Caki2 (cell line): ENCODE data around the gene LASP1. TPM values are rescaled to one million over a fixed set of nuclear protein-coding genes. Genes with fewer than 3 reads are reported as not detected.
A peak's percentile ranks its signal among the peaks of the same experiment; 100 is the strongest.
"Not testable (repeated sequence)": the region's sequence is repeated elsewhere in the genome, so short reads cannot be mapped to it uniquely, and the experiment has no call there.

Experiments
- DNase-seq: peaks from one replicate; pipeline ENCODE4 v3.0.0-alpha.2; 2015; ENCODE audit warnings: low read depth
- in situ Hi-C: cut with HindIII; loops from 2 replicates; pipeline ENCODE4 v1.10.0; 2016; ENCODE audit warnings: low sequenced_read_pairs, low pct_unique_long_range_greater_than_20kb, mixed read lengths
- total RNA-seq: library from RNA; depleted of rRNA; stranded (reverse); fragments of >200 nt; shearing (Covaris generic); gene quantifications from 2 replicates; pipeline ENCODE4 v1.2.3, GENCODE V29; 2014; ENCODE audit warnings: low replicate concordance

The LASP1 gene
- total RNA-seq, 1 experiment from 2014 or later, result 333 TPM

GRCh38 chr17:38918129-38918913 lies 48.5 kb downstream of the LASP1 start:
- in situ Hi-C loops, result no loop called here
- no peak for DNase-seq

- DNase-seq, result no peak
- in situ Hi-C loops, result no loop called here
These were observed 49.1 kb downstream of the LASP1 start for GRCh38 chr17:38918916-38919315.

GRCh38 chr17:38919316-38920078 lies 49.6 kb downstream of the LASP1 start:
- in situ Hi-C loops, result no loop called here
- no peak for DNase-seq

GRCh38 chr17:38920374-38921291 lies 50.8 kb downstream of the LASP1 start:
- DNase-seq, result no peak
- in situ Hi-C loops, result no loop called here

GRCh38 chr17:38921756-38922411 lies 52.0 kb downstream of the LASP1 start:
- in situ Hi-C loops, result no loop called here

GRCh38 chr17:38922538-38923297 lies 52.9 kb downstream of the LASP1 start:
- DNase-seq, result peak; percentile 35
- in situ Hi-C loops, result no loop called here

More at GRCh38 chr17:38921756-38922411, 52.0 kb downstream of the LASP1 start:
- no peak for DNase-seq

GRCh38 chr17:38925263-38925995 lies 55.6 kb downstream of the LASP1 start, which contains the start of gene LASP1NB:
TSS of gene LASP1NB (plus strand) at chr17:38925614.
- in situ Hi-C loops, result no loop called here
- no peak for DNase-seq

- in situ Hi-C loops, result no loop called here
These were observed 56.6 kb downstream of the LASP1 start for GRCh38 chr17:38926293-38927070.

GRCh38 chr17:38930782-38931181 lies 60.9 kb downstream of the LASP1 start:
- DNase-seq, in situ Hi-C loops: not testable (repeated sequence)

More at GRCh38 chr17:38926293-38927070, 56.6 kb downstream of the LASP1 start:
- no peak for DNase-seq

GRCh38 chr17:38933962-38934361 lies 64.1 kb downstream of the LASP1 start:
- DNase-seq, in situ Hi-C loops: not testable (repeated sequence)

- in situ Hi-C loops, result no loop called here
- no peak for DNase-seq
These were observed 70.1 kb downstream of the LASP1 start for GRCh38 chr17:38939987-38940386.

- no peak for DNase-seq
- in situ Hi-C loops, result no loop called here
These were observed 70.5 kb downstream of the LASP1 start for GRCh38 chr17:38940404-38940803.

GRCh38 chr17:38942696-38943334 lies 73.0 kb downstream of the LASP1 start:
- no peak for DNase-seq

GRCh38 chr17:38943607-38944006 lies 73.7 kb downstream of the LASP1 start:
- in situ Hi-C loops, result no loop called here
- DNase-seq, result no peak

More at GRCh38 chr17:38942696-38943334, 73.0 kb downstream of the LASP1 start:
- in situ Hi-C loops, result no loop called here

- DNase-seq, result no peak
- in situ Hi-C loops, result no loop called here
These were observed 77.3 kb downstream of the LASP1 start for GRCh38 chr17:38947189-38947588.
